GM12878 (cell line): ENCODE data around the gene IFI6. TPM values are rescaled to one million over a fixed set of nuclear protein-coding genes. Genes with fewer than 3 reads are reported as not detected.

Source experiments
- ATAC-seq: fragments of 200-7000 bp; cut with Tn5 transposase; 3 replicates; pipeline ENCODE4 v1.9.1; 2020; ENCODE audit warnings: mild to moderate bottlenecking, moderate library complexity
- BruUV-seq: library from RNA; stranded (reverse); fragments of 400-500 nt; replicated peaks from 2 replicates; lab custom pipeline; 2021; lab: Mats Ljungman, UMichigan
- CTCF ChIA-PET: fragments of 300-600 bp; sonication (Branson Sonifier 250); formaldehyde crosslinking; extraction: SDS; loops from one replicate; lab custom pipeline; 2021; ENCODE audit warnings: inconsistent platforms; lab: Yijun Ruan, JAX
- POLR2A ChIA-PET: fragments of 350-600 bp; formaldehyde crosslinking; extraction: SDS; loops from one replicate; lab custom pipeline; 2021; ENCODE audit warnings: inconsistent platforms; lab: Charles Lee
- RAD21 ChIA-PET: fragments of 300-600 bp; sonication (Branson Sonifier 250); formaldehyde crosslinking; loops from one replicate; lab custom pipeline; 2023; ENCODE audit warnings: antibody characterized with exemption; ENCODE audit not compliant: unreplicated experiment; lab: Charles Lee
- SMC1A ChIA-PET: fragments of 300-600 bp; sonication (Branson Sonifier 250); formaldehyde crosslinking; loops from one replicate; lab custom pipeline; 2023; ENCODE audit not compliant: unreplicated experiment, uncharacterized antibody; lab: Charles Lee
- DNase-seq: peaks from one replicate; pipeline ENCODE4 v3.0.0-alpha.2; 2011; ENCODE audit warnings: low read depth, low spot score
- FAIRE-seq: peaks from 3 replicates; lab custom pipeline; 2011; peaks lifted over from hg19 to GRCh38; lab: Jason Lieb, UNC
- H2AFZ ChIP-seq: 2 replicates; pipeline ENCODE4 v1.6.0; 2011; ENCODE audit warnings: low read depth, low read length, control low read depth; ENCODE audit not compliant: control insufficient read depth
- H3K27ac ChIP-seq: 2 replicates; pipeline ENCODE4 v1.5.1; 2011; ENCODE audit warnings: control low read depth; ENCODE audit not compliant: control insufficient read depth, insufficient read depth
- H3K27me3 ChIP-seq, 2 experiments: replicated peaks in 1 of 2; 2 replicates each; pipeline versions ENCODE4 v1.6.0 to v1.6.1; 2011; ENCODE audit warnings: low read length in 1 of 2; ENCODE audit not compliant: control insufficient read depth in 2 of 2, insufficient read depth in 2 of 2
- H3K36me3 ChIP-seq, 2 experiments: 2 replicates each; pipeline ENCODE4 v1.5.1; 2011; ENCODE audit warnings: low read length in 1 of 2; ENCODE audit not compliant: control insufficient read depth in 2 of 2, insufficient read depth in 2 of 2
- H3K4me1 ChIP-seq: 2 replicates; pipeline ENCODE4 v1.6.1; 2011; ENCODE audit warnings: mild to moderate bottlenecking, low read length, moderate library complexity, mixed read lengths; ENCODE audit not compliant: control insufficient read depth, insufficient read depth
- H3K4me2 ChIP-seq: 2 replicates; pipeline ENCODE4 v1.6.0; 2011; ENCODE audit warnings: control low read depth; ENCODE audit not compliant: control insufficient read depth, insufficient read depth
- H3K4me3 ChIP-seq: fragments of 200-600 bp; sonication (generic); 2 replicates; pipeline ENCODE4 v1.5.1; 2016
- H3K79me2 ChIP-seq: 2 replicates; pipeline ENCODE4 v1.6.0; 2011; ENCODE audit warnings: low read length; ENCODE audit not compliant: control insufficient read depth, insufficient read depth
- H3K9ac ChIP-seq: 2 replicates; pipeline ENCODE4 v1.8.0; 2011; ENCODE audit warnings: low read length, control low read depth, mixed read lengths; ENCODE audit not compliant: control insufficient read depth, insufficient read depth
- H3K9me3 ChIP-seq: replicated peaks from 3 replicates; pipeline ENCODE4 v1.5.1; 2011; ENCODE audit warnings: mild to moderate bottlenecking, low read length; ENCODE audit not compliant: control insufficient read depth, insufficient read depth
- H4K20me1 ChIP-seq: 2 replicates; pipeline ENCODE4 v1.6.0; 2011; ENCODE audit not compliant: control insufficient read depth, insufficient read depth
- CHD2 ChIP-seq: IDR thresholded peaks from 2 replicates; pipeline ENCODE4 v1.6.1; 2011; ENCODE audit warnings: low read depth, low read length, improper control_type of control experiment, borderline replicate concordance
- GABPA ChIP-seq: IDR thresholded peaks from 2 replicates; pipeline ENCODE4 v1.6.1; 2014; ENCODE audit warnings: antibody characterized with exemption, low read depth, mild to moderate bottlenecking, inconsistent platforms
- KLF5 ChIP-seq: fragments of 450-650 bp; IDR thresholded peaks from 2 replicates; pipeline ENCODE4 v1.6.1; 2014; ENCODE audit warnings: mild to moderate bottlenecking; ENCODE audit not compliant: partially characterized antibody
- NBN ChIP-seq: fragments of 450-650 bp; IDR thresholded peaks from 2 replicates; pipeline ENCODE4 v1.6.1; 2016
- PAX8 ChIP-seq: fragments of 450-650 bp; IDR thresholded peaks from 2 replicates; pipeline ENCODE4 v1.6.1; 2017; ENCODE audit warnings: mild to moderate bottlenecking, moderate library complexity
- POU2F2 ChIP-seq: IDR thresholded peaks from 3 replicates; pipeline ENCODE4 v1.6.1; 2011; ENCODE audit warnings: low read depth, mild to moderate bottlenecking, low read length, borderline replicate concordance
- SMC3 ChIP-seq: IDR thresholded peaks from 2 replicates; pipeline ENCODE4 v1.6.1; 2011; ENCODE audit warnings: low read length, improper control_type of control experiment, borderline replicate concordance
- TBL1XR1 ChIP-seq: IDR thresholded peaks from 2 replicates; pipeline ENCODE4 v1.6.1; 2012; ENCODE audit warnings: low read depth, low read length, improper control_type of control experiment
- WGBS: methylation state at CpG from one replicate; pipeline ENCODE4 v1.1.6; 2016; ENCODE audit warnings: low lambda C conversion rate; ENCODE audit not compliant: insufficient replicate concordance, insufficient coverage; ENCODE audit errors: missing lambda C conversion rate; 5-methylcytosine and 5-hydroxymethylcytosine counted together
- in situ Hi-C: fragments of 300-500 bp; cut with MboI; formaldehyde crosslinking; loops from 9 replicates; pipeline ENCODE4 v1.14.3; 2018; ENCODE audit warnings: mixed read lengths
- intact Hi-C: fragments of 100-400 bp; cut with micrococcal nuclease; formaldehyde crosslinking; loops from one replicate; pipeline ENCODE4 v1.14.2; 2022; ENCODE audit not compliant: unreplicated experiment
- polyA plus RNA-seq, 11 experiments: library from polyadenylated mRNA; depleted of rRNA in 4 of 11; unstranded in 6 of 11; stranded (reverse) in 5 of 11; fragments of >200 nt; fragmentation: Nextera tagmentation in 4 of 11; fragmentation: Illumina TruSeq in 1 of 11; extraction: Ambion mirVana in 4 of 11; extraction: Trizol in 1 of 11; gene quantifications; 1 replicate in 1 of 11; 2 replicates in 10 of 11; pipeline versions ENCODE4 v1.2.1 to v1.2.3, GENCODE V29; 2011 to 2016; ENCODE audit warnings: inconsistent platforms in 2 of 11, missing spikeins in 2 of 11, low read depth in 1 of 11
- total RNA-seq, 4 experiments: library from RNA; depleted of rRNA in 3 of 4; stranded (reverse); fragments of >200 nt in 3 of 4; fragmentation: Illumina TruSeq in 1 of 4; extraction: Trizol in 1 of 4; gene quantifications; 2 replicates each; pipeline versions ENCODE4 v1.2.1 to v1.2.3, GENCODE V29; 2013 to 2021
- TF ChIP-seq, protein P1 (sequence below): fragments of 450-650 bp; IDR thresholded peaks from 2 replicates; pipeline ENCODE4 v1.6.1; 2017; ENCODE audit warnings: mild to moderate bottlenecking, moderate library complexity
- TF ChIP-seq, protein P2 (sequence below): IDR thresholded peaks from 2 replicates; pipeline ENCODE4 v1.6.1; 2012; ENCODE audit warnings: improper control_type of control experiment, low read depth, low read length; ENCODE audit not compliant: insufficient replicate concordance
- TF ChIP-seq, protein P3 (sequence below): IDR thresholded peaks from 2 replicates; pipeline ENCODE4 v1.6.1; 2012; ENCODE audit warnings: low read length, inconsistent platforms
- TF ChIP-seq, protein P4 (sequence below): fragments of 450-650 bp; conservative IDR thresholded peaks from 2 replicates; pipeline ENCODE4 v1.6.1; 2017; ENCODE audit warnings: mild to moderate bottlenecking, moderate library complexity

The IFI6 gene
- total and polyA plus RNA-seq, 10 of the 15 experiments (the other 5 are each of a cell fraction or from before 2014, with no cell fraction given) = 5.6 to 123 (median 69.0) TPM

DNA sequence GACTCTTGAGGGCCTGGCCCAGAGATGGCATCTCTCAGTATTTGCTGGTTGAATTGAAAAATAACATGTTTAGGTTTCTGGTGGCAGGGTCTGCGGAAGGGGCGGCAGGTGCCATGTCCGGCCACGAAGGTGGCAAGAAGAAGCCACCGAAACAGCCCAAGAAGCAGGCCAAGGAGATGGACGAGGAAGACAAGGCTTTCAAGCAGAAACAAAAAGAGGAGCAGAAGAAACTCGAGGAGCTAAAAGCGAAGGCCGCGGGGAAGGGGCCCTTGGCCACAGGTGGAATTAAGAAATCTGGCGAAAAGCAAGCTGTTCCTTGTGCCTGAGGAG lies 22.7 kb downstream of the IFI6 start:
- 93% methylated on average over 11 of the region's 11 CpGs for WGBS
- FAIRE-seq (no peak), ATAC-seq (no peak), DNase-seq (no peak)
- no peaks in the 10 kb centered on the region for H3K27me3 ChIP-seq
- H3K4me2 ChIP-seq = no peak overlapping the region
- peaks cover 23% of the 10 kb centered on the region for H3K4me1 ChIP-seq
- ChIA-PET RAD21 (interaction anchor here (0.8 to 2.1 kb wide), 7 partner anchors 9 to 47 kb away, joined by 4 to 16 read pairs (median 4); no protein-coding TSS in a partner anchor), SMC1A (interaction anchor here (0.7 to 2.7 kb wide), 11 partner anchors 10 to 42 kb away, joined by 3 to 17 read pairs (median 6); no protein-coding TSS in a partner anchor), CTCF (interaction anchor here (1.1 to 4.7 kb wide), 8 partner anchors 9 to 93 kb away, joined by 3 to 41 read pairs (median 7); no protein-coding TSS in a partner anchor), POLR2A (interaction anchor here (0.7 to 2.3 kb wide), 7 partner anchors 10 to 159 kb away, joined by 3 to 22 read pairs (median 4); no protein-coding TSS in a partner anchor)
- no peak overlapping the region for H3K9ac ChIP-seq
- H3K36me3 ChIP-seq = no peaks in the 10 kb centered on the region
- no peak overlapping the region for H3K4me3 ChIP-seq
- in situ Hi-C loops (no loop called here), intact Hi-C loops (no loop called here)
- no TSS peak for BruUV-seq
- no peaks in the 10 kb centered on the region for H3K79me2 ChIP-seq
- no peaks in the 10 kb centered on the region for H4K20me1 ChIP-seq
- no peaks in the 10 kb centered on the region for H3K9me3 ChIP-seq
- no peak overlapping the region for H3K27ac ChIP-seq
- H2AFZ ChIP-seq = no peak overlapping the region
- TF ChIP-seq POU2F2 (no peak), SMC3 (no peak), PAX8 (no peak), NBN (no peak), CHD2 (no peak), GABPA (no peak), TBL1XR1 (no peak), KLF5 (no peak)
- TF ChIP-seq, protein P1, sequence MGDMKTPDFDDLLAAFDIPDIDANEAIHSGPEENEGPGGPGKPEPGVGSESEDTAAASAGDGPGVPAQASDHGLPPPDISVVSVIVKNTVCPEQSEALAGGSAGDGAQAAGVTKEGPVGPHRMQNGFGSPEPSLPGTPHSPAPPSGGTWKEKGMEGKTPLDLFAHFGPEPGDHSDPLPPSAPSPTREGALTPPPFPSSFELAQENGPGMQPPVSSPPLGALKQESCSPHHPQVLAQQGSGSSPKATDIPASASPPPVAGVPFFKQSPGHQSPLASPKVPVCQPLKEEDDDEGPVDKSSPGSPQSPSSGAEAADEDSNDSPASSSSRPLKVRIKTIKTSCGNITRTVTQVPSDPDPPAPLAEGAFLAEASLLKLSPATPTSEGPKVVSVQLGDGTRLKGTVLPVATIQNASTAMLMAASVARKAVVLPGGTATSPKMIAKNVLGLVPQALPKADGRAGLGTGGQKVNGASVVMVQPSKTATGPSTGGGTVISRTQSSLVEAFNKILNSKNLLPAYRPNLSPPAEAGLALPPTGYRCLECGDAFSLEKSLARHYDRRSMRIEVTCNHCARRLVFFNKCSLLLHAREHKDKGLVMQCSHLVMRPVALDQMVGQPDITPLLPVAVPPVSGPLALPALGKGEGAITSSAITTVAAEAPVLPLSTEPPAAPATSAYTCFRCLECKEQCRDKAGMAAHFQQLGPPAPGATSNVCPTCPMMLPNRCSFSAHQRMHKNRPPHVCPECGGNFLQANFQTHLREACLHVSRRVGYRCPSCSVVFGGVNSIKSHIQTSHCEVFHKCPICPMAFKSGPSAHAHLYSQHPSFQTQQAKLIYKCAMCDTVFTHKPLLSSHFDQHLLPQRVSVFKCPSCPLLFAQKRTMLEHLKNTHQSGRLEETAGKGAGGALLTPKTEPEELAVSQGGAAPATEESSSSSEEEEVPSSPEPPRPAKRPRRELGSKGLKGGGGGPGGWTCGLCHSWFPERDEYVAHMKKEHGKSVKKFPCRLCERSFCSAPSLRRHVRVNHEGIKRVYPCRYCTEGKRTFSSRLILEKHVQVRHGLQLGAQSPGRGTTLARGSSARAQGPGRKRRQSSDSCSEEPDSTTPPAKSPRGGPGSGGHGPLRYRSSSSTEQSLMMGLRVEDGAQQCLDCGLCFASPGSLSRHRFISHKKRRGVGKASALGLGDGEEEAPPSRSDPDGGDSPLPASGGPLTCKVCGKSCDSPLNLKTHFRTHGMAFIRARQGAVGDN = no peak
- TF ChIP-seq, protein P2, sequence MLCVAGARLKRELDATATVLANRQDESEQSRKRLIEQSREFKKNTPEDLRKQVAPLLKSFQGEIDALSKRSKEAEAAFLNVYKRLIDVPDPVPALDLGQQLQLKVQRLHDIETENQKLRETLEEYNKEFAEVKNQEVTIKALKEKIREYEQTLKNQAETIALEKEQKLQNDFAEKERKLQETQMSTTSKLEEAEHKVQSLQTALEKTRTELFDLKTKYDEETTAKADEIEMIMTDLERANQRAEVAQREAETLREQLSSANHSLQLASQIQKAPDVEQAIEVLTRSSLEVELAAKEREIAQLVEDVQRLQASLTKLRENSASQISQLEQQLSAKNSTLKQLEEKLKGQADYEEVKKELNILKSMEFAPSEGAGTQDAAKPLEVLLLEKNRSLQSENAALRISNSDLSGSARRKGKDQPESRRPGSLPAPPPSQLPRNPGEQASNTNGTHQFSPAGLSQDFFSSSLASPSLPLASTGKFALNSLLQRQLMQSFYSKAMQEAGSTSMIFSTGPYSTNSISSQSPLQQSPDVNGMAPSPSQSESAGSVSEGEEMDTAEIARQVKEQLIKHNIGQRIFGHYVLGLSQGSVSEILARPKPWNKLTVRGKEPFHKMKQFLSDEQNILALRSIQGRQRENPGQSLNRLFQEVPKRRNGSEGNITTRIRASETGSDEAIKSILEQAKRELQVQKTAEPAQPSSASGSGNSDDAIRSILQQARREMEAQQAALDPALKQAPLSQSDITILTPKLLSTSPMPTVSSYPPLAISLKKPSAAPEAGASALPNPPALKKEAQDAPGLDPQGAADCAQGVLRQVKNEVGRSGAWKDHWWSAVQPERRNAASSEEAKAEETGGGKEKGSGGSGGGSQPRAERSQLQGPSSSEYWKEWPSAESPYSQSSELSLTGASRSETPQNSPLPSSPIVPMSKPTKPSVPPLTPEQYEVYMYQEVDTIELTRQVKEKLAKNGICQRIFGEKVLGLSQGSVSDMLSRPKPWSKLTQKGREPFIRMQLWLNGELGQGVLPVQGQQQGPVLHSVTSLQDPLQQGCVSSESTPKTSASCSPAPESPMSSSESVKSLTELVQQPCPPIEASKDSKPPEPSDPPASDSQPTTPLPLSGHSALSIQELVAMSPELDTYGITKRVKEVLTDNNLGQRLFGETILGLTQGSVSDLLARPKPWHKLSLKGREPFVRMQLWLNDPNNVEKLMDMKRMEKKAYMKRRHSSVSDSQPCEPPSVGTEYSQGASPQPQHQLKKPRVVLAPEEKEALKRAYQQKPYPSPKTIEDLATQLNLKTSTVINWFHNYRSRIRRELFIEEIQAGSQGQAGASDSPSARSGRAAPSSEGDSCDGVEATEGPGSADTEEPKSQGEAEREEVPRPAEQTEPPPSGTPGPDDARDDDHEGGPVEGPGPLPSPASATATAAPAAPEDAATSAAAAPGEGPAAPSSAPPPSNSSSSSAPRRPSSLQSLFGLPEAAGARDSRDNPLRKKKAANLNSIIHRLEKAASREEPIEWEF = no peak
- TF ChIP-seq, protein P3, sequence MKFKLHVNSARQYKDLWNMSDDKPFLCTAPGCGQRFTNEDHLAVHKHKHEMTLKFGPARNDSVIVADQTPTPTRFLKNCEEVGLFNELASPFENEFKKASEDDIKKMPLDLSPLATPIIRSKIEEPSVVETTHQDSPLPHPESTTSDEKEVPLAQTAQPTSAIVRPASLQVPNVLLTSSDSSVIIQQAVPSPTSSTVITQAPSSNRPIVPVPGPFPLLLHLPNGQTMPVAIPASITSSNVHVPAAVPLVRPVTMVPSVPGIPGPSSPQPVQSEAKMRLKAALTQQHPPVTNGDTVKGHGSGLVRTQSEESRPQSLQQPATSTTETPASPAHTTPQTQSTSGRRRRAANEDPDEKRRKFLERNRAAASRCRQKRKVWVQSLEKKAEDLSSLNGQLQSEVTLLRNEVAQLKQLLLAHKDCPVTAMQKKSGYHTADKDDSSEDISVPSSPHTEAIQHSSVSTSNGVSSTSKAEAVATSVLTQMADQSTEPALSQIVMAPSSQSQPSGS = no peak
- TF ChIP-seq, protein P4, sequence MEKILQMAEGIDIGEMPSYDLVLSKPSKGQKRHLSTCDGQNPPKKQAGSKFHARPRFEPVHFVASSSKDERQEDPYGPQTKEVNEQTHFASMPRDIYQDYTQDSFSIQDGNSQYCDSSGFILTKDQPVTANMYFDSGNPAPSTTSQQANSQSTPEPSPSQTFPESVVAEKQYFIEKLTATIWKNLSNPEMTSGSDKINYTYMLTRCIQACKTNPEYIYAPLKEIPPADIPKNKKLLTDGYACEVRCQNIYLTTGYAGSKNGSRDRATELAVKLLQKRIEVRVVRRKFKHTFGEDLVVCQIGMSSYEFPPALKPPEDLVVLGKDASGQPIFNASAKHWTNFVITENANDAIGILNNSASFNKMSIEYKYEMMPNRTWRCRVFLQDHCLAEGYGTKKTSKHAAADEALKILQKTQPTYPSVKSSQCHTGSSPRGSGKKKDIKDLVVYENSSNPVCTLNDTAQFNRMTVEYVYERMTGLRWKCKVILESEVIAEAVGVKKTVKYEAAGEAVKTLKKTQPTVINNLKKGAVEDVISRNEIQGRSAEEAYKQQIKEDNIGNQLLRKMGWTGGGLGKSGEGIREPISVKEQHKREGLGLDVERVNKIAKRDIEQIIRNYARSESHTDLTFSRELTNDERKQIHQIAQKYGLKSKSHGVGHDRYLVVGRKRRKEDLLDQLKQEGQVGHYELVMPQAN = no peak
